Kidney (tissue), 14 donors: ENCODE results near the gene AGFG1. TPM values are rescaled to one million over a fixed set of nuclear protein-coding genes. Genes with fewer than 3 reads are reported as not detected.

ENCODE experiments used
- DNase-seq, 5 donors: peaks; one replicate each; pipeline ENCODE4 v3.0.0-alpha.2; 2013 to 2020
- FAIRE-seq: peaks from 2 replicates; lab custom pipeline; 2012; peaks lifted over from hg19 to GRCh38; lab: Jason Lieb, UNC
- H3K27ac ChIP-seq, 2 donors: one replicate each; pipeline ENCODE4 v1.7.0; 2013; ENCODE audit warnings: low read depth in 2 of 2, low read length in 2 of 2, inconsistent platforms in 1 of 2
- H3K27me3 ChIP-seq: one replicate; pipeline ENCODE4 v1.7.1; 2013; ENCODE audit warnings: low read length, inconsistent platforms; ENCODE audit not compliant: control insufficient read depth, insufficient read depth
- H3K36me3 ChIP-seq, 3 donors: one replicate each; pipeline versions ENCODE4 v1.7.0 to v1.7.1; 2013; ENCODE audit warnings: low read length in 3 of 3, control low read depth in 1 of 3, inconsistent platforms in 1 of 3; ENCODE audit not compliant: insufficient read depth in 3 of 3, control insufficient read depth in 2 of 3
- H3K4me1 ChIP-seq, 3 donors: one replicate each; pipeline versions ENCODE4 v1.7.0 to v1.7.1; 2013; ENCODE audit warnings: low read length in 3 of 3, inconsistent platforms in 1 of 3, low read depth in 1 of 3; ENCODE audit not compliant: control insufficient read depth in 2 of 3, insufficient read depth in 2 of 3
- H3K4me3 ChIP-seq, 3 donors: one replicate each; pipeline versions ENCODE4 v1.7.0 to v1.8.1; 2013; ENCODE audit warnings: low read length in 3 of 3, control low read depth in 1 of 3, inconsistent platforms in 1 of 3
- H3K9ac ChIP-seq, 3 donors: one replicate each; pipeline versions ENCODE4 v1.7.0 to v1.7.1; 2013; ENCODE audit warnings: low read length in 3 of 3, control low read depth in 1 of 3, inconsistent platforms in 1 of 3
- H3K9me3 ChIP-seq, 3 donors: one replicate each; pipeline versions ENCODE4 v1.7.0 to v1.7.1; 2013; ENCODE audit warnings: low read length in 3 of 3, control low read depth in 1 of 3, inconsistent platforms in 1 of 3; ENCODE audit not compliant: control insufficient read depth in 2 of 3, insufficient read depth in 1 of 3
- intact Hi-C: fragments of 100-400 bp; cut with DNase I; formaldehyde crosslinking; loops from one replicate; pipeline ENCODE4 v1.11.1; 2022
- polyA plus RNA-seq: library from polyadenylated mRNA; stranded (reverse); fragments of 350-450 nt; fragmentation: Illumina TruSeq; extraction: RNeasy Lipid Tissue Mini Kit (QIAGEN cat#74804); gene quantifications from one replicate; pipeline ENCODE4 v1.2.3, GENCODE V29; 2014; ENCODE audit warnings: low read depth, low replicate concordance; ENCODE audit not compliant: insufficient read depth
- total RNA-seq: library from RNA; stranded (reverse); fragmentation: NEBNext Ultra II Directional; extraction: Animal tissue kit (Norgen Biotek cat#: 25700); gene quantifications from one replicate; pipeline ENCODE4 v1.2.1, GENCODE V29; 2021
- TF ChIP-seq, protein P1 (sequence below): IDR thresholded peaks from 3 replicates; pipeline ENCODE4 v1.5.1; 2012; ENCODE audit warnings: mild to moderate bottlenecking, moderate library complexity, borderline replicate concordance; ENCODE audit not compliant: insufficient read depth; ENCODE audit errors: extremely low read depth
- donor health status: control.
- donor health status: control.
- donor health status: control.
- donor health status: control.
- donor health status: control.
- donor health status: DM: yes; HTN: yes; CAD: no.
- donor health status: Normal renal cell carcinoma (clear cell type).

AGFG1 gene
- total and polyA plus RNA-seq, 2 donors from 2014 or later = 36.6 to 98.9 TPM

DNA sequence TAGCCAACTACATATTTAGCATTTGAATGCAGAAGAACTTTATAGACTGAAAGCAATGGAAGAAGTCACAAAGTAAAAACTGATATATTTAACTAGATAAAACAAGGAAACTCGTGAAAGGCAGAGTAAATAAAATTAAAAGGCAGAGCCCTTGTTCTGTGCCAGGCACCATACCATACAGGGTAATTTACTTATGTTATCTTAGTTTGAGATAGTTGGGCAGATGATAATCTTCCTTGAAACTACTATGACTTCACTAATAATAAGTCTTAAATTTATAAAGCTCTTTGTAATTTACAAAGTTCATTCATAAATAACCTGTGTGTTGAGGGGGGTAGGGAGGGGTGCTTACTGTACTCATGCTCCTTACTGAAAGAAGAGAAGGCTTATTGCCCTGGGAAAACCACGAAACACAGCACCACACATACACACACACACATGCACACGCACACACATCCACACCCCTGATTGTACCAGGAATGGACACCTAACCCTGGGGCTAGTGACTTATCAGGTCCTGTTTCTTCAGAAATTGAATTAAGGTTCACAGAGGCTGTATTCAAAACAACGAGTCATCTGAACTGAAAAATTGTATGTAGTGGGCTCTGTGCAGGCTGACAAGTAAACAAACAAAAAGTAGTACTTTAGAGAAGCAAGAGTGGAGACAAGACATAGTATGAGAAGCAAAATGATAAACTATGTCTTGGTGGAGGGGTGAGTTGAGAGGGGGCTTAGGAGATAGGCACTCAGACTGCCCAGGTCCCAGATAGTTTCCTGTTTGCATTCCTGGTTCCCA, 38.1 kb downstream of the AGFG1 start:
- H3K4me1 ChIP-seq = peaks cover 0 to 29% (median 11%) of the 10 kb centered on the region in 3 donors
- no peak overlapping the region for H3K27ac ChIP-seq
- FAIRE-seq = no peak

DNA sequence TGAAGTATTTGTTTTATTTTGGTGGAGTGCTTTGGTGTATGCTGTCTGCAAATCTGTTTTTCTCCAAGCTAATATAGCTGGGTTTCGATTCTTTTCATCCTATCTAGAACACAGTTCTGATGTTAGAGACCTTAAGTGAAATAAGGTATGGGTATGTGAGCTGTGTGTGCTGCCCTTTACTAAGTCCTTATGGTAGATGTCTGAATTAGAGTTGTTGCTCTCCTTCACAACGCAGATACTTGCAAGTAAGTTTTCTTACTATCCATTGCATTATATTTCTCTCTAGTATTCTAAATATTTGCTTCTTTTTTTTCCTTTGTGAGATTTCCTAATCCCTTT, 38.6 kb downstream of the AGFG1 start:
- TF ChIP-seq, protein P1, sequence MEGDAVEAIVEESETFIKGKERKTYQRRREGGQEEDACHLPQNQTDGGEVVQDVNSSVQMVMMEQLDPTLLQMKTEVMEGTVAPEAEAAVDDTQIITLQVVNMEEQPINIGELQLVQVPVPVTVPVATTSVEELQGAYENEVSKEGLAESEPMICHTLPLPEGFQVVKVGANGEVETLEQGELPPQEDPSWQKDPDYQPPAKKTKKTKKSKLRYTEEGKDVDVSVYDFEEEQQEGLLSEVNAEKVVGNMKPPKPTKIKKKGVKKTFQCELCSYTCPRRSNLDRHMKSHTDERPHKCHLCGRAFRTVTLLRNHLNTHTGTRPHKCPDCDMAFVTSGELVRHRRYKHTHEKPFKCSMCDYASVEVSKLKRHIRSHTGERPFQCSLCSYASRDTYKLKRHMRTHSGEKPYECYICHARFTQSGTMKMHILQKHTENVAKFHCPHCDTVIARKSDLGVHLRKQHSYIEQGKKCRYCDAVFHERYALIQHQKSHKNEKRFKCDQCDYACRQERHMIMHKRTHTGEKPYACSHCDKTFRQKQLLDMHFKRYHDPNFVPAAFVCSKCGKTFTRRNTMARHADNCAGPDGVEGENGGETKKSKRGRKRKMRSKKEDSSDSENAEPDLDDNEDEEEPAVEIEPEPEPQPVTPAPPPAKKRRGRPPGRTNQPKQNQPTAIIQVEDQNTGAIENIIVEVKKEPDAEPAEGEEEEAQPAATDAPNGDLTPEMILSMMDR = no peak
- H3K27me3 ChIP-seq = no peaks in the 10 kb centered on the region
- DNase-seq (no peak), FAIRE-seq (no peak)
- no peak overlapping the region for H3K27ac ChIP-seq
- intact Hi-C loops = no loop called here
- no peak overlapping the region for H3K4me3 ChIP-seq
- no peak overlapping the region for H3K9ac ChIP-seq
- H3K4me1 ChIP-seq = peaks cover 0 to 32% (median 11%) of the 10 kb centered on the region in 3 donors
- no peaks in the 10 kb centered on the region for H3K9me3 ChIP-seq
- H3K36me3 ChIP-seq = no peaks in the 10 kb centered on the region

More for the DNA sequence above, 38.1 kb downstream of the AGFG1 start:
- Histone ChIP-seq H3K4me3 (no peak overlapping the region), H3K36me3 (no peaks in the 10 kb centered on the region), H3K9me3 (no peaks in the 10 kb centered on the region), H3K27me3 (no peaks in the 10 kb centered on the region), H3K9ac (no peak overlapping the region)
- TF ChIP-seq, protein P1 = no peak
- no peak for DNase-seq
- intact Hi-C loops = no loop called here

DNA sequence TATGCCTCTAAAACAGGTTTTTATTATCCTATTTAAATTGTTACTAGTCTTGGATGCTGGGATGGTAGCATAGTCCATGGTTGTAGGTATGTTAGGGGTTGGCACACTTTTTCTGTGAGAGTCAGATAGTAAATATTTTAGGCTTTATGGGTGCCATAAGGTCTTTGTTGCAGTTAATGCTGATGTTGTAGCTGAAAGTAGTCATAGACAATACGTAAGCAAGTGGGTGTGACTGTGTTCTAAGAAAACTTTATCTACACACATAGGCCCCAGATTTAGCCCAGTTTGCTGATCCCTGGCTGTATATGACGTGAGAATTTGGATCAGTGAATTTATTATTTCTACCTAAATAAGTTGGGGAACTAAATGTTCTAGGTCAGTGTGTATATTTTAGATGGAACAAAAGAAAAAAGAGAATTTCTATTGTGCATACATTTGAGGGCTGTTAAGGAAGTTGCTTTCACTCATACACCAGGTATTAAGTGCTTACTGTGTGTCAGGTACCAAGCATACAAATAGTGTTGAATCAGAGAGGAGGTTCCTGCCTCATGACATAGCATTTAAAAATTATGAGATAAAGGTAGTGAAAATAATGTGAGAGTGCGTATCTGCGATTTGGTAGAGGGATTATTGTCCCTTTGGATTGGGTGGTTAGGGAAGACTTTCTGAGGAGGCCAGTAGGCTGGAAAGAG, 39.4 kb downstream of the AGFG1 start:
- intact Hi-C loops = no loop called here
- H3K9ac ChIP-seq = no peak overlapping the region
- no peak overlapping the region for H3K4me3 ChIP-seq
- H3K27ac ChIP-seq = no peak overlapping the region
- no peak for DNase-seq
- no peaks in the 10 kb centered on the region for H3K9me3 ChIP-seq
- TF ChIP-seq, protein P1 = no peak
- H3K36me3 ChIP-seq = no peaks in the 10 kb centered on the region
- H3K4me1 ChIP-seq = peaks cover 0 to 33% (median 9%) of the 10 kb centered on the region in 3 donors
- no peak for FAIRE-seq
- no peaks in the 10 kb centered on the region for H3K27me3 ChIP-seq
